ENCODE measurements around the gene SULT1C3.
"Not testable (repeated sequence)": the region's sequence is repeated elsewhere in the genome, so short reads cannot be mapped to it uniquely, and the experiment has no call there.

SULT1C3 gene

GRCh38 chr2:108244667-108245414, 5.1 kb downstream of the SULT1C3 start:
- no peak for DNase-seq (ENCODE audit: low read depth)

DNA sequence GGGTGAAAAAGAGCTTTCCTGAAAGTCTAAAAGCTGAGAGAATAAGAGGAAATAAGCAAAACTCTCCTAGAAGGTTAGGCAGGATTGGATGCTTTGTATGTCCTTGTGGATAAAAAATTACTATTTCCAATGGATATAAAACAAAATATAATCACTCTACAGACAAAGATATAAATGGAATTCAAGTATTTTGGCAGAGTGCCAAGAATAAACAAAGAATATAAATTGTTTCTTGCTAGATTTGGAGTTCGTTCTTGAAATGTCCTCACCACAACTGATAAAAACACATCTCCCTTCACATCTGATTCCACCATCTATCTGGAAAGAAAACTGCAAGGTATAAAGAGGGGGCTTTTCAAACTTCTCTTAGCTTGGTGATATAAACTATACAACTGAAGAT, 13.3 kb downstream of the SULT1C3 start:
- no peak for DNase-seq (ENCODE audit: low read depth)

- no peak for DNase-seq (ENCODE audit: low read depth)
Observed at GRCh38 chr2:108257757-108258331, 18.1 kb downstream of the SULT1C3 start.

- DNase-seq (ENCODE audit: low read depth), result no peak
Observed at GRCh38 chr2:108260773-108261172, 21.0 kb downstream of the SULT1C3 start.

GRCh38 chr2:108262036-108262435, 22.3 kb downstream of the SULT1C3 start:
- DNase-seq (ENCODE audit: low read depth), result no peak

- DNase-seq (ENCODE audit: low read depth), result no peak
Observed at GRCh38 chr2:108263401-108263800, 23.6 kb downstream of the SULT1C3 start.

- no peak for DNase-seq (ENCODE audit: low read depth)
Observed at GRCh38 chr2:108266218-108266617, 26.4 kb downstream of the SULT1C3 start.

GRCh38 chr2:108267101-108267500, 27.3 kb downstream of the SULT1C3 start:
- no peak for DNase-seq (ENCODE audit: low read depth)

DNA sequence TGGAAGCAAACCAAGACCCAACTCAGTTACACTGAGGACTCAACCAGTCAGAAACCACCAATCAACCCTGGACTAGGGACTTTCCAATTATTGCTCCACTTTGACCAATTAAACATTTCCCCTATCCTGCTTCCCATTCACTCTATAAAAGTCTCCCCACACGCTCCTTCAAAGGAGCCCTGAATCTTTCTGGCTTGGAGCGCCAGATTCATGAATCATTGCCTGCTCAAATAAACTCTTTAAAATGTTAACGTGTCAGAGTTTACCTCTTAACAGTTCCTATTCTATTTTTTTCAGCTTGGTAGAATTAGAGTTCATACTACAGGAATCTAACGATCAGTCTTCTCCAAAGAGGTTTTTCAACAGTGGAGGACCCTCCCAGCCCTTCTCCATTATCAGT, 28.2 kb downstream of the SULT1C3 start:
- DNase-seq (ENCODE audit: low read depth), result no peak

- DNase-seq (ENCODE audit: low read depth), result no peak
Observed at GRCh38 chr2:108270346-108270745, 30.6 kb downstream of the SULT1C3 start.

DNA sequence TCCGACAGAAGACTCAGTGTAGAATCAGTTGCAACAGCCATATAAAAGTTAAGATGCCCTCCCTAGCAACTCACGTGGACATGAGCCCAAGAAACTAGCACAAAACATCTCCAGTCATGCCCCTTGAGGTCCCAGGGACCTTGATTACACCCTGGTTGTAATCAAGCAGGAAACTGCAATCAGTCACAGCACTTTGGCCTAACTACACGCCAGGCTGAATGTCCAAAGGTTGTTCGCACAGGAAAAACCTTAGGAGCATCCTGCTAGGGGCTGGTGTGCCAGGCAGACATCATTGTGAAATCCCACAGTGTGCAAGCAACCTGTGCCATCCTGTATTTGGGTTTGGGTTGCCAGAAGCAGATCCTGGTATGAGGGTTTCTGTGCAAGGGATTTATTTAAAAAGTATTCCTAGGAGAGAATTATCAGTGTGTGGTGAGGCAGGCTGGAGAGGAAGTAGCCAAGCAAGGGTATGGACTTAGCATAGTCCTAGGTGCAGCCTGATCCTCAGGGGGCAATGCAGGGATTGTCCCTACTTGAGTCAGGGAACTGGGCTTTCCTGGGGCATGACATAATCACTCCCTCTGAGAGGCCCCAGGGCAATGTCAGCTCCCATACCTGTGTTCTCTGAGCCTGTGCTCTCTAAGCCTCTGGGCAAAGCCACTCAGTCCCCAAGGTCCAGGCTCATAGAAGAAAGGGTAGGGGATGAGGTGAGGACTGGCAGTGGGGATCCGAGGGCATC, 31.2 kb downstream of the SULT1C3 start:
- DNase-seq (ENCODE audit: low read depth), result no peak

DNA sequence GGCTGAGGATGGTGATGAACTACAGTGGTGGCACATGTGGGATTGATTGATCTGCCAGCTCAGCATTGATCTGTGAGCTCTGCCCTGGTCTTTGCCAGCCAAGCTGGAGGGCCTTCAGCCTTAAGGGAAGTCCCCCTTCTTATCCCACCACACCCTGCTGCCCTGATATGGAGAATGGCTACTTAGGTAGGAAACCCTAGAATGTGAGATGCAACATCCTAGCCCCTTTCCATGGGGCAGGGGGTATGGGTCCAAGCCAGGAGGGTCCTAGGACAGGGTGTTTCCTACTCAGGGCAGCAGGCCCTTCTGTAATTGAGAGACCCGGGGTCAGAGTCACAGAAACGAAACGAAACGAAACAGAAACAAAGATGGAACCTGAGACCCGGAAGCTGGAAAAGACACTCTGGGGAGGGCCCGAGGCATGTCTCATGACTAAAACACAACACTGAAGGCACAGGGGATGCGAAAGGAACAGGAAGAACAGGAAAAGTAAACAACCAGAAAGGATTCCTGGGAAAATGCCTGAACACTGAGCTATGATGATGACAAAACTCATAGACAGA, 32.0 kb downstream of the SULT1C3 start:
- no peak for DNase-seq (ENCODE audit: low read depth)

GRCh38 chr2:108278631-108279030, 38.9 kb downstream of the SULT1C3 start:
- DNase-seq (ENCODE audit: low read depth), result no peak

- no peak for DNase-seq (ENCODE audit: low read depth)
Observed at GRCh38 chr2:108279468-108279867, 39.7 kb downstream of the SULT1C3 start.

GRCh38 chr2:108280466-108280865, 40.7 kb downstream of the SULT1C3 start:
- DNase-seq (ENCODE audit: low read depth), result no peak

GRCh38 chr2:108284566-108284965, 44.8 kb downstream of the SULT1C3 start:
- DNase-seq (ENCODE audit: low read depth), result not testable (repeated sequence)

- DNase-seq (ENCODE audit: low read depth), result no peak
Observed at GRCh38 chr2:108285616-108286015, 45.8 kb downstream of the SULT1C3 start.

GRCh38 chr2:108287169-108287568, 47.4 kb downstream of the SULT1C3 start:
- no peak for DNase-seq (ENCODE audit: low read depth)

GRCh38 chr2:108288534-108289106, 48.9 kb downstream of the SULT1C3 start, which contains the start of gene SULT1C2:
Gene SULT1C2, plus strand, starts transcription at chr2:108288895. Its CDS starts 4,773 bp downstream, at chr2:108293668.
- no peak for DNase-seq (ENCODE audit: low read depth)

- no peak for DNase-seq (ENCODE audit: low read depth)
Observed at GRCh38 chr2:108293850-108294249, 54.1 kb downstream of the SULT1C3 start.

- no peak for DNase-seq (ENCODE audit: low read depth)
Observed at GRCh38 chr2:108297436-108298141, 57.8 kb downstream of the SULT1C3 start.

- no peak for DNase-seq (ENCODE audit: low read depth)
Observed at GRCh38 chr2:108301558-108301957, 61.8 kb downstream of the SULT1C3 start.

Measured in activated T-helper 9 cell treated with anti-CD3 and anti-CD28 coated beads, Interleukin-2, amount 50 U/mL, for 16 hours (primary cell).